Thyroid gland (tissue), 4 donors: ENCODE results near the gene VOPP1. TPM values are rescaled to one million over a fixed set of nuclear protein-coding genes. Genes with fewer than 3 reads are reported as not detected.

ENCODE experiments used
- DNase-seq, 2 donors: peaks; one replicate each; pipeline ENCODE4 v3.0.0-alpha.2; 2019
- H3K27ac ChIP-seq, 3 donors: fragments of 200-600 bp; sonication (generic); 1 replicate in 2 of 3; 2 replicates in 1 of 3; pipeline ENCODE4 v1.5.1; 2016 to 2019; ENCODE audit warnings: mild to moderate bottlenecking in 1 of 3, moderate library complexity in 1 of 3
- H3K27me3 ChIP-seq: fragments of 200-600 bp; sonication (generic); one replicate; pipeline ENCODE4 v1.5.1; 2019
- H3K36me3 ChIP-seq, 2 donors: fragments of 200-600 bp; sonication (generic); one replicate each; pipeline ENCODE4 v1.5.1; 2016 to 2019
- H3K4me1 ChIP-seq, 2 donors: fragments of 200-600 bp; sonication (generic); one replicate each; pipeline ENCODE4 v1.5.1; 2017 to 2019
- H3K4me3 ChIP-seq, 3 donors: fragments of 200-600 bp; sonication (generic); replicated peaks in 1 of 3; 1 replicate in 2 of 3; 2 replicates in 1 of 3; pipeline ENCODE4 v1.5.1; 2016; ENCODE audit warnings: mild to moderate bottlenecking in 1 of 3
- H3K9me3 ChIP-seq: fragments of 200-600 bp; sonication (generic); one replicate; pipeline ENCODE4 v1.5.1; 2017
- CTCF ChIP-seq, 6 experiments: fragments of 200-600 bp in 3 of 6; fragments of 450-650 bp in 3 of 6; sonication (generic) in 3 of 6; IDR thresholded peaks; one replicate each; pipeline ENCODE4 v1.5.1; 2016 to 2019; ENCODE audit warnings: antibody characterized with exemption in 6 of 6, mild to moderate bottlenecking in 2 of 6, inconsistent platforms in 1 of 6, moderate library complexity in 1 of 6
- POLR2A ChIP-seq, 2 donors: fragments of 450-650 bp; IDR thresholded peaks; one replicate each; pipeline ENCODE4 v1.6.1; 2017; ENCODE audit warnings: antibody characterized with exemption in 2 of 2, mild to moderate bottlenecking in 2 of 2, moderate library complexity in 1 of 2
- WGBS, 2 donors: methylation state at CpG; one replicate each; pipeline ENCODE4 v1.1.5; 2017; 5-methylcytosine and 5-hydroxymethylcytosine counted together
- intact Hi-C: fragments of 100-400 bp; cut with DNase I; formaldehyde crosslinking; loops from one replicate; pipeline ENCODE4 v1.15.1; 2023
- total RNA-seq, 4 donors: library from RNA; depleted of rRNA; stranded (reverse); fragments of >200 nt; gene quantifications; one replicate each; pipeline ENCODE4 v1.2.3, GENCODE V29; 2016

VOPP1 gene
- total RNA-seq, 4 donors from 2014 or later = 42.6 to 58.0 (median 46.2) TPM

GRCh38 chr7:55438085-55438756 is 134.1 kb downstream of the VOPP1 start:
- no peak for DNase-seq
- no peak for TF ChIP-seq CTCF (IDR thresholded peaks at IDR 0.05)
- TF ChIP-seq POLR2A (IDR thresholded peaks at IDR 0.05) = no peak

GRCh38 chr7:55437375-55437774 is 134.9 kb downstream of the VOPP1 start:
- no peak for DNase-seq
- H3K4me3 ChIP-seq = no peak overlapping the region
- no peaks in the 10 kb centered on the region for H3K4me1 ChIP-seq
- WGBS, 2 donors = 79 to 92% methylated on average over 1 of the region's 1 CpG
- TF ChIP-seq CTCF (IDR thresholded peaks at IDR 0.05) (no peak), POLR2A (IDR thresholded peaks at IDR 0.05) (no peak)
- no peak overlapping the region for H3K27ac ChIP-seq
- no peaks in the 10 kb centered on the region for H3K27me3 ChIP-seq
- H3K36me3 ChIP-seq = no peaks in the 10 kb centered on the region
- no peaks in the 10 kb centered on the region for H3K9me3 ChIP-seq
- intact Hi-C loops = loop anchor here (10.0 kb wide), 1 partner anchor 157 kb away; no protein-coding TSS in a partner anchor

More at GRCh38 chr7:55438085-55438756, 134.1 kb downstream of the VOPP1 start:
- 69 to 78% methylated on average over 13 of the region's 13 CpGs for WGBS, 2 donors
- Histone ChIP-seq H3K4me1 (no peaks in the 10 kb centered on the region), H3K27ac (no peak overlapping the region), H3K9me3 (no peaks in the 10 kb centered on the region), H3K27me3 (no peaks in the 10 kb centered on the region), H3K4me3 (no peak overlapping the region), H3K36me3 (no peaks in the 10 kb centered on the region)
- intact Hi-C loops = loop anchor here (10.0 kb wide), 1 partner anchor 157 kb away; no protein-coding TSS in a partner anchor

GRCh38 chr7:55436457-55436856 is 135.8 kb downstream of the VOPP1 start:
- H3K4me1 ChIP-seq = no peaks in the 10 kb centered on the region
- H3K4me3 ChIP-seq = no peak overlapping the region
- no peak for TF ChIP-seq POLR2A (IDR thresholded peaks at IDR 0.05)
- TF ChIP-seq CTCF (IDR thresholded peaks at IDR 0.05) = no peak
- WGBS, 2 donors = 72 to 79% methylated on average over 10 of the region's 10 CpGs
- no peak for DNase-seq
- intact Hi-C loops = loop anchor here (10.0 kb wide), 1 partner anchor 158 kb away; no protein-coding TSS in a partner anchor
- H3K27ac ChIP-seq = no peak overlapping the region
- H3K9me3 ChIP-seq = no peaks in the 10 kb centered on the region
- H3K36me3 ChIP-seq = peaks cover 0 to 3% of the 10 kb centered on the region in 2 donors
- H3K27me3 ChIP-seq = no peaks in the 10 kb centered on the region

GRCh38 chr7:55435466-55435865 is 136.8 kb downstream of the VOPP1 start:
- no peak for DNase-seq
- Histone ChIP-seq H3K27me3 (no peaks in the 10 kb centered on the region), H3K36me3 (peaks cover 0 to 3% of the 10 kb centered on the region in 2 donors), H3K4me1 (no peaks in the 10 kb centered on the region), H3K9me3 (no peaks in the 10 kb centered on the region), H3K4me3 (no peak overlapping the region), H3K27ac (no peak overlapping the region)
- TF ChIP-seq POLR2A (IDR thresholded peaks at IDR 0.05) = no peak
- TF ChIP-seq CTCF (IDR thresholded peaks at IDR 0.05) = no peak
- intact Hi-C loops = loop anchor here (10.0 kb wide), 1 partner anchor 159 kb away; no protein-coding TSS in a partner anchor
- WGBS, 2 donors = 69 to 90% methylated on average over 5 to 10 of the region's 10 CpGs
